HEK293 (cell line): ENCODE data around the gene RUVBL1.

Source experiments
- AEBP2 ChIP-seq: fragments of 450-650 bp; formaldehyde crosslinking; IDR thresholded peaks from 2 replicates; pipeline ENCODE4 v1.5.1; 2016; ENCODE audit warnings: missing biosample characterization, missing genetic modification characterization, borderline replicate concordance
- GFI1B ChIP-seq: fragments of 450-650 bp; formaldehyde crosslinking; IDR thresholded peaks from 2 replicates; pipeline ENCODE4 v1.5.1; 2016; ENCODE audit warnings: missing biosample characterization, missing genetic modification characterization
- HIC1 ChIP-seq: fragments of 450-650 bp; formaldehyde crosslinking; IDR thresholded peaks from 2 replicates; pipeline ENCODE4 v1.5.1; 2016; ENCODE audit warnings: missing biosample characterization, missing genetic modification characterization
- HOXC10 ChIP-seq: sonication (generic); formaldehyde crosslinking; IDR thresholded peaks from 2 replicates; pipeline ENCODE4 v1.8.1; 2023; ENCODE audit warnings: mild to moderate bottlenecking, missing genetic modification reagents
- HOXD13 ChIP-seq: sonication (generic); formaldehyde crosslinking; IDR thresholded peaks from 2 replicates; pipeline ENCODE4 v1.8.0; 2022; ENCODE audit warnings: missing genetic modification reagents, borderline replicate concordance
- KLF16 ChIP-seq: fragments of 450-650 bp; formaldehyde crosslinking; IDR thresholded peaks from 2 replicates; pipeline ENCODE4 v1.5.1; 2017; ENCODE audit warnings: missing biosample characterization, missing genetic modification characterization
- KLF7 ChIP-seq: fragments of 450-650 bp; formaldehyde crosslinking; IDR thresholded peaks from 2 replicates; pipeline ENCODE4 v1.5.1; 2016; ENCODE audit warnings: missing biosample characterization, missing genetic modification characterization, borderline replicate concordance
- OSR2 ChIP-seq: fragments of 450-650 bp; formaldehyde crosslinking; IDR thresholded peaks from 2 replicates; pipeline ENCODE4 v1.5.1; 2016; ENCODE audit warnings: missing biosample characterization, missing genetic modification characterization
- RBAK ChIP-seq: fragments of 450-650 bp; formaldehyde crosslinking; IDR thresholded peaks from 2 replicates; pipeline ENCODE4 v1.5.1; 2016; ENCODE audit warnings: missing biosample characterization, missing genetic modification characterization
- REPIN1 ChIP-seq: fragments of 450-650 bp; formaldehyde crosslinking; IDR thresholded peaks from 2 replicates; pipeline ENCODE4 v1.5.1; 2017; ENCODE audit warnings: missing biosample characterization, missing genetic modification characterization, low read depth
- SP2 ChIP-seq: fragments of 450-650 bp; formaldehyde crosslinking; IDR thresholded peaks from 2 replicates; pipeline ENCODE4 v1.5.1; 2016; ENCODE audit warnings: missing biosample characterization, missing genetic modification characterization
- ZBTB17 ChIP-seq: fragments of 450-650 bp; formaldehyde crosslinking; IDR thresholded peaks from 2 replicates; pipeline ENCODE4 v1.5.1; 2016; ENCODE audit warnings: missing biosample characterization, missing genetic modification characterization
- ZBTB21 ChIP-seq: fragments of 450-650 bp; formaldehyde crosslinking; IDR thresholded peaks from 2 replicates; pipeline ENCODE4 v1.5.1; 2017; ENCODE audit warnings: missing biosample characterization, missing genetic modification characterization
- ZBTB7A ChIP-seq: fragments of 450-650 bp; formaldehyde crosslinking; IDR thresholded peaks from 2 replicates; pipeline ENCODE4 v1.5.1; 2016; ENCODE audit warnings: low read depth, missing biosample characterization, missing genetic modification characterization
- ZNF112 ChIP-seq: fragments of 450-650 bp; formaldehyde crosslinking; IDR thresholded peaks from 2 replicates; pipeline ENCODE4 v1.5.0; 2017; ENCODE audit warnings: missing biosample characterization, missing genetic modification characterization
- ZNF132 ChIP-seq: fragments of 450-650 bp; formaldehyde crosslinking; IDR thresholded peaks from 2 replicates; pipeline ENCODE4 v1.5.1; 2017; ENCODE audit warnings: missing biosample characterization, missing genetic modification characterization, borderline replicate concordance
- ZNF133 ChIP-seq: fragments of 450-650 bp; formaldehyde crosslinking; IDR thresholded peaks from 2 replicates; pipeline ENCODE4 v1.5.1; 2016; ENCODE audit warnings: missing biosample characterization, missing genetic modification characterization
- ZNF146 ChIP-seq: fragments of 450-650 bp; formaldehyde crosslinking; IDR thresholded peaks from 2 replicates; pipeline ENCODE4 v1.5.1; 2016; ENCODE audit warnings: missing biosample characterization, missing genetic modification characterization
- ZNF174 ChIP-seq: fragments of 450-650 bp; formaldehyde crosslinking; IDR thresholded peaks from 2 replicates; pipeline ENCODE4 v1.5.0; 2017; ENCODE audit warnings: missing biosample characterization, mild to moderate bottlenecking, missing genetic modification characterization
- ZNF175 ChIP-seq: fragments of 450-650 bp; formaldehyde crosslinking; IDR thresholded peaks from 2 replicates; pipeline ENCODE4 v1.5.1; 2016; ENCODE audit warnings: missing biosample characterization, missing genetic modification characterization
- ZNF19 ChIP-seq: fragments of 450-650 bp; formaldehyde crosslinking; IDR thresholded peaks from 2 replicates; pipeline ENCODE4; 2016; ENCODE audit warnings: missing biosample characterization, missing genetic modification characterization, low read depth
- ZNF2 ChIP-seq: fragments of 450-650 bp; formaldehyde crosslinking; IDR thresholded peaks from 2 replicates; pipeline ENCODE4 v1.5.1; 2016; ENCODE audit warnings: missing biosample characterization, missing genetic modification characterization
- ZNF223 ChIP-seq: fragments of 450-650 bp; formaldehyde crosslinking; IDR thresholded peaks from 2 replicates; pipeline ENCODE4 v1.5.1; 2016; ENCODE audit warnings: missing biosample characterization, missing genetic modification characterization
- ZNF311 ChIP-seq: fragments of 450-650 bp; formaldehyde crosslinking; IDR thresholded peaks from 2 replicates; pipeline ENCODE4 v1.5.1; 2017; ENCODE audit warnings: missing biosample characterization, missing genetic modification characterization, borderline replicate concordance
- ZNF350 ChIP-seq: fragments of 450-650 bp; formaldehyde crosslinking; IDR thresholded peaks from 2 replicates; pipeline ENCODE4 v1.5.0; 2017; ENCODE audit warnings: missing biosample characterization, mild to moderate bottlenecking, missing genetic modification characterization
- ZNF366 ChIP-seq: fragments of 450-650 bp; formaldehyde crosslinking; conservative IDR thresholded peaks from 2 replicates; pipeline ENCODE4 v1.5.1; 2016; ENCODE audit warnings: missing biosample characterization, missing genetic modification characterization
- ZNF416 ChIP-seq: fragments of 450-650 bp; formaldehyde crosslinking; IDR thresholded peaks from 2 replicates; pipeline ENCODE4 v1.5.1; 2016; ENCODE audit warnings: missing biosample characterization, missing genetic modification characterization
- ZNF501 ChIP-seq: fragments of 450-650 bp; formaldehyde crosslinking; IDR thresholded peaks from 2 replicates; pipeline ENCODE4 v1.5.1; 2016; ENCODE audit warnings: missing biosample characterization, missing genetic modification characterization
- ZNF585B ChIP-seq: fragments of 450-650 bp; formaldehyde crosslinking; IDR thresholded peaks from 2 replicates; pipeline ENCODE4 v1.5.1; 2016; ENCODE audit warnings: missing biosample characterization, missing genetic modification characterization
- ZNF670 ChIP-seq: fragments of 450-650 bp; formaldehyde crosslinking; IDR thresholded peaks from 2 replicates; pipeline ENCODE4 v1.5.1; 2016; ENCODE audit warnings: missing biosample characterization, missing genetic modification characterization, low read depth
- ZNF677 ChIP-seq: fragments of 450-650 bp; IDR thresholded peaks from 2 replicates; pipeline ENCODE4 v1.5.0; 2018; ENCODE audit warnings: missing biosample characterization, mild to moderate bottlenecking, missing genetic modification characterization, moderate library complexity
- ZNF701 ChIP-seq: fragments of 450-650 bp; formaldehyde crosslinking; IDR thresholded peaks from 2 replicates; pipeline ENCODE4 v1.5.1; 2016; ENCODE audit warnings: missing biosample characterization, missing genetic modification characterization
- ZNF768 ChIP-seq: fragments of 450-650 bp; formaldehyde crosslinking; IDR thresholded peaks from 2 replicates; pipeline ENCODE4 v1.5.1; 2018; ENCODE audit warnings: missing biosample characterization, mild to moderate bottlenecking, missing genetic modification characterization
- ZNF777 ChIP-seq: fragments of 450-650 bp; formaldehyde crosslinking; IDR thresholded peaks from 2 replicates; pipeline ENCODE4 v1.5.1; 2017; ENCODE audit warnings: missing biosample characterization, missing genetic modification characterization, borderline replicate concordance
- ZSCAN23 ChIP-seq: fragments of 450-650 bp; formaldehyde crosslinking; IDR thresholded peaks from 2 replicates; pipeline ENCODE4 v1.5.1; 2016; ENCODE audit warnings: missing biosample characterization, missing genetic modification characterization
- TF ChIP-seq, protein P1 (sequence below): fragments of 450-650 bp; formaldehyde crosslinking; IDR thresholded peaks from 2 replicates; pipeline ENCODE4 v1.5.1; 2017; ENCODE audit warnings: missing biosample characterization, missing genetic modification characterization
- TF ChIP-seq, protein P2 (sequence below): fragments of 450-650 bp; IDR thresholded peaks from 2 replicates; pipeline ENCODE4 v1.5.1; 2018; ENCODE audit warnings: missing biosample characterization, missing genetic modification characterization

Gene RUVBL1

DNA sequence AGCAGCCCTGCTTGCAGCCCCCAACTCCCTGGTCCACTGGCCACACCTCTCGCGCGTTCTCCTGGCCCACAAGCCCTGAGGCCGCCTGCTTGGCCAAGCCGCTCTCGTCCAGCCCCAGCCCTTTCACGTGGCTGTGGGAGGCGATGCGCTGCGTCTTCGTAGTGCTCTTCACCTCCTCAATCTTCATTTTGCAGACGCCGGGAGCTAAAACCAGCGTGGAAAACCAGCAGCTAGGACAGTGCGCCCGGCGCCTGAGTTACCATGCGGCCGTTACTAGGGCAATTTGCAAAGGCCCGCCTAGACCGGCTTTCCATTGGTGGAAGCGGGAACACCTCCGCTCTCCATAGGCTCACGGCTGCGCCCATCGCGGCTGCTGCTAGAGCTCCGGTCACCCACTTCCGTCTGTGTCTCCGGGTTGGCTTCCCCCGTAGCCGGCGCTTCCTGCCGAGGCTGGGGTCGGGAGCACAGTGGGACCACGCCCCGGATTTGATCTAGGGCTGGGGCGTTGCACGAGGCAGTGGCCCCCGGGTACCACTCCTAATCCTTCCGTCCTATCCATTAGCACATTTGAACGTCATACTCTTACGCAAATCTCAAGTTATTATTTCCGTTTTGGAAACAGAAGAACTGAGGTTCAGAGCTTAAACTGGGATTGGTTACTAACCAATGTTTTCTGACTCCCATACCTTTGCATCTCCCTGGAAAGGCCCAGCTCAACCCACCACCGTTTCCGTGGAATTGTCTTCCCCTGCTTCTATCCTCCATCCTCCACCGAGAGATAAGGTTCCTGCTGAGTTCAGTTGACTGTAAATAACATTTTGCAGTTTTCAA, at the start of gene RUVBL1 (continued):
- TF ChIP-seq SP2 (tag by site-specific recombination), result peak; percentile 92
- TF ChIP-seq ZNF670, result no peak
- TF ChIP-seq ZNF311 (tag by site-specific recombination), result no peak
- TF ChIP-seq ZNF585B, result no peak
- no peak for TF ChIP-seq ZNF223
- peak; percentile 63; the same call in 1 of the 2 replicates for TF ChIP-seq KLF16 (tag by site-specific recombination)
- no peak for TF ChIP-seq RBAK (tag by site-specific recombination)
- TF ChIP-seq ZNF132, result no peak
- TF ChIP-seq ZNF366 (tag by site-specific recombination), result peak; percentile 78
- no peak for TF ChIP-seq ZBTB7A (tag by site-specific recombination)
- TF ChIP-seq AEBP2 (tag by site-specific recombination), result no peak
- no peak for TF ChIP-seq ZNF133
- TF ChIP-seq, protein P1, sequence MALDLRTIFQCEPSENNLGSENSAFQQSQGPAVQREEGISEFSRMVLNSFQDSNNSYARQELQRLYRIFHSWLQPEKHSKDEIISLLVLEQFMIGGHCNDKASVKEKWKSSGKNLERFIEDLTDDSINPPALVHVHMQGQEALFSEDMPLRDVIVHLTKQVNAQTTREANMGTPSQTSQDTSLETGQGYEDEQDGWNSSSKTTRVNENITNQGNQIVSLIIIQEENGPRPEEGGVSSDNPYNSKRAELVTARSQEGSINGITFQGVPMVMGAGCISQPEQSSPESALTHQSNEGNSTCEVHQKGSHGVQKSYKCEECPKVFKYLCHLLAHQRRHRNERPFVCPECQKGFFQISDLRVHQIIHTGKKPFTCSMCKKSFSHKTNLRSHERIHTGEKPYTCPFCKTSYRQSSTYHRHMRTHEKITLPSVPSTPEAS (tag by site-specific recombination), result 0 out of 2 replicates have a peak, but pooled peaks have one; percentile 18
- TF ChIP-seq HOXC10 (CRISPR knock-in tag), result no peak
- TF ChIP-seq ZNF174, result no peak
- TF ChIP-seq ZNF501 (tag by site-specific recombination), result peak; percentile 78
- TF ChIP-seq ZBTB17, result peak; percentile 77
- no peak for TF ChIP-seq ZNF677 (tag by site-specific recombination)
- peak; percentile 94 for TF ChIP-seq KLF7 (tag by site-specific recombination)
- TF ChIP-seq ZSCAN23, result no peak
- TF ChIP-seq, protein P2, sequence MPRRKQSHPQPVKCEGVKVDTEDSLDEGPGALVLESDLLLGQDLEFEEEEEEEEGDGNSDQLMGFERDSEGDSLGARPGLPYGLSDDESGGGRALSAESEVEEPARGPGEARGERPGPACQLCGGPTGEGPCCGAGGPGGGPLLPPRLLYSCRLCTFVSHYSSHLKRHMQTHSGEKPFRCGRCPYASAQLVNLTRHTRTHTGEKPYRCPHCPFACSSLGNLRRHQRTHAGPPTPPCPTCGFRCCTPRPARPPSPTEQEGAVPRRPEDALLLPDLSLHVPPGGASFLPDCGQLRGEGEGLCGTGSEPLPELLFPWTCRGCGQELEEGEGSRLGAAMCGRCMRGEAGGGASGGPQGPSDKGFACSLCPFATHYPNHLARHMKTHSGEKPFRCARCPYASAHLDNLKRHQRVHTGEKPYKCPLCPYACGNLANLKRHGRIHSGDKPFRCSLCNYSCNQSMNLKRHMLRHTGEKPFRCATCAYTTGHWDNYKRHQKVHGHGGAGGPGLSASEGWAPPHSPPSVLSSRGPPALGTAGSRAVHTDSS (tag by site-specific recombination), result no peak
- no peak for TF ChIP-seq HOXD13 (CRISPR knock-in tag)
- TF ChIP-seq ZNF19, result no peak
- TF ChIP-seq ZNF175 (tag by site-specific recombination), result no peak
- TF ChIP-seq ZNF112 (tag by site-specific recombination), result no peak
- no peak for TF ChIP-seq ZNF146 (tag by site-specific recombination)
- TF ChIP-seq REPIN1 (tag by site-specific recombination), result peak; percentile 80; the same call in 1 of the 2 replicates
- 0 out of 2 replicates have a peak, but pooled peaks have one; percentile 17 for TF ChIP-seq OSR2 (tag by site-specific recombination)
- no peak for TF ChIP-seq ZNF416
- TF ChIP-seq GFI1B (tag by site-specific recombination), result no peak
- no peak for TF ChIP-seq ZNF768 (tag by site-specific recombination)
- TF ChIP-seq ZNF2 (tag by site-specific recombination), result peak; percentile 27
- TF ChIP-seq HIC1 (tag by site-specific recombination), result no peak
- TF ChIP-seq ZNF701 (tag by site-specific recombination), result no peak
- TF ChIP-seq ZBTB21 (tag by site-specific recombination), result peak; percentile 99
- TF ChIP-seq ZNF777 (tag by site-specific recombination), result no peak
- no peak for TF ChIP-seq ZNF350 (tag by site-specific recombination)
